Keratinocyte (primary cell): ENCODE results near the gene HMGN4. TPM values are rescaled to one million over a fixed set of nuclear protein-coding genes. Genes with fewer than 3 reads are reported as not detected.
"Not testable (repeated sequence)": the region's sequence is repeated elsewhere in the genome, so short reads cannot be mapped to it uniquely, and the experiment has no call there.

Experiments
- DNase-seq: peaks from one replicate; pipeline ENCODE4 v3.0.0-alpha.2; 2011; ENCODE audit warnings: low read depth, missing footprints, low spot score
- FAIRE-seq: peaks from 2 replicates; lab custom pipeline; 2011; peaks lifted over from hg19 to GRCh38; lab: Jason Lieb, UNC
- H2AFZ ChIP-seq: 2 replicates; pipeline ENCODE4 v1.6.0; 2012; ENCODE audit warnings: low read length, control low read depth, inconsistent platforms; ENCODE audit not compliant: control insufficient read depth
- H3K27ac ChIP-seq: 2 replicates; pipeline ENCODE4 v1.5.1; 2011; ENCODE audit warnings: low read length; ENCODE audit not compliant: control insufficient read depth, insufficient read depth
- H3K27me3 ChIP-seq: 3 replicates; pipeline ENCODE4 v1.6.0; 2011; ENCODE audit warnings: low read length; ENCODE audit not compliant: control insufficient read depth, insufficient read depth; ENCODE audit errors: extremely low read depth
- H3K36me3 ChIP-seq, 2 experiments: 2 replicates in 1 of 2; 3 replicates in 1 of 2; pipeline ENCODE4 v1.5.1; 2011; ENCODE audit warnings: low read length in 2 of 2, mild to moderate bottlenecking in 1 of 2; ENCODE audit not compliant: control insufficient read depth in 2 of 2, insufficient read depth in 2 of 2; ENCODE audit errors: extremely low read depth in 1 of 2
- H3K4me1 ChIP-seq: 3 replicates; pipeline ENCODE4 v1.5.1; 2011; ENCODE audit warnings: low read length; ENCODE audit not compliant: control insufficient read depth, insufficient read depth; ENCODE audit errors: extremely low read depth
- H3K4me2 ChIP-seq: 3 replicates; pipeline ENCODE4 v1.6.0; 2011; ENCODE audit warnings: low read depth, low read length; ENCODE audit not compliant: control insufficient read depth, insufficient read depth; ENCODE audit errors: extremely low read depth
- H3K4me3 ChIP-seq, 3 experiments: fragments of 200-600 bp in 1 of 3; sonication (generic) in 1 of 3; 2 replicates in 2 of 3; 3 replicates in 1 of 3; pipeline ENCODE4 v1.5.1; 2011 to 2016; ENCODE audit warnings: low read length in 3 of 3, mild to moderate bottlenecking in 3 of 3, control low read depth in 2 of 3, inconsistent platforms in 1 of 3, low read depth in 1 of 3, mixed read lengths in 1 of 3, mixed run types in 1 of 3, moderate library complexity in 1 of 3; ENCODE audit not compliant: control insufficient read depth in 2 of 3, insufficient read depth in 2 of 3; ENCODE audit errors: extremely low read depth in 1 of 3
- H3K79me2 ChIP-seq: 2 replicates; pipeline ENCODE4 v1.6.0; 2012; ENCODE audit warnings: low read length; ENCODE audit not compliant: control insufficient read depth, insufficient read depth
- H3K9ac ChIP-seq: 3 replicates; pipeline ENCODE4 v1.6.0; 2011; ENCODE audit warnings: low read length; ENCODE audit not compliant: control insufficient read depth, insufficient read depth; ENCODE audit errors: extremely low read depth
- H3K9me1 ChIP-seq: 3 replicates; pipeline ENCODE4 v1.6.0; 2011; ENCODE audit warnings: low read length; ENCODE audit not compliant: control insufficient read depth, insufficient read depth; ENCODE audit errors: extremely low read depth
- H3K9me3 ChIP-seq: 2 replicates; pipeline ENCODE4 v1.5.1; 2012; ENCODE audit warnings: low read depth, low read length; ENCODE audit not compliant: control insufficient read depth
- H4K20me1 ChIP-seq: 3 replicates; pipeline ENCODE4 v1.6.0; 2011; ENCODE audit warnings: low read length; ENCODE audit not compliant: control insufficient read depth, insufficient read depth; ENCODE audit errors: extremely low read depth
- CTCF ChIP-seq, 3 experiments: IDR thresholded peaks in 1 of 3; conservative IDR thresholded peaks in 1 of 3; optimal IDR thresholded peaks in 1 of 3; 2 replicates in 2 of 3; 3 replicates in 1 of 3; pipeline versions ENCODE3 to v1.5.1; 2011; ENCODE audit warnings: low read length in 3 of 3, mild to moderate bottlenecking in 3 of 3, moderate library complexity in 2 of 3, control low read depth in 1 of 3, inconsistent platforms in 1 of 3; ENCODE audit not compliant: insufficient read depth in 2 of 3; ENCODE audit errors: extremely low read depth in 1 of 3
- EZH2 ChIP-seq: IDR thresholded peaks from one replicate; pipeline ENCODE4 v1.6.1; 2012; ENCODE audit warnings: inconsistent platforms, mild to moderate bottlenecking, low read length, moderate library complexity
- dilution Hi-C: fragments of 300-500 bp; cut with MboI; formaldehyde crosslinking; loops from one replicate; pipeline ENCODE4 v1.7.0; 2020; ENCODE audit warnings: low sequenced_read_pairs; ENCODE audit not compliant: extremely low pct_ligation_motif_present
- polyA plus RNA-seq, 5 experiments: library from polyadenylated mRNA; depleted of rRNA in 3 of 5; stranded (reverse) in 3 of 5; stranded (forward) in 1 of 5; unstranded in 1 of 5; fragments of >200 nt; gene quantifications; 1 replicate in 1 of 5; 2 replicates in 3 of 5; 3 replicates in 1 of 5; pipeline versions ENCODE4 v1.2.1 to v1.2.3, GENCODE V29; 2011 to 2012; ENCODE audit warnings: missing spikeins in 2 of 5, low read depth in 1 of 5, low replicate concordance in 1 of 5

HMGN4 gene
- polyA plus RNA-seq, 1 donor (not counting 4 experiments of a cell fraction or from before 2014, with no cell fraction given): 62.6 TPM

GRCh38 chr6:26502626-26503025 is 35.5 kb upstream of the HMGN4 start:
- Histone ChIP-seq H3K4me3 (no peak overlapping the region), H3K9me3 (no peaks in the 10 kb centered on the region), H2AFZ (no peak overlapping the region), H4K20me1 (no peaks in the 10 kb centered on the region), H3K4me2 (no peak overlapping the region), H3K9ac (no peak overlapping the region), H3K36me3 (no peaks in the 10 kb centered on the region), H3K79me2 (no peaks in the 10 kb centered on the region), H3K4me1 (peaks cover 4% of the 10 kb centered on the region), H3K27me3 (peaks cover 25% of the 10 kb centered on the region), H3K27ac (no peak overlapping the region), H3K9me1 (no peaks in the 10 kb centered on the region)
- TF ChIP-seq EZH2 (no peak), CTCF (optimal IDR thresholded peaks at IDR 0.05 in 1 of 3, IDR thresholded peaks at IDR 0.05 in 1 of 3, conservative IDR thresholded peaks at IDR 0.05 in 1 of 3; ENCODE audit: extremely low read depth in 1 of 3, insufficient read depth in 2 of 3, low read length in 3 of 3) (no peak)
- dilution Hi-C loops: no loop called here
- no peak for FAIRE-seq
- DNase-seq: no peak

GRCh38 chr6:26507658-26508057 is 30.5 kb upstream of the HMGN4 start:
- FAIRE-seq: no peak
- Histone ChIP-seq H3K9me3 (no peaks in the 10 kb centered on the region), H3K36me3 (no peaks in the 10 kb centered on the region), H3K27ac (no peak overlapping the region), H2AFZ (no peak overlapping the region), H3K4me3 (no peak overlapping the region), H3K9ac (no peak overlapping the region), H3K79me2 (no peaks in the 10 kb centered on the region), H3K9me1 (no peaks in the 10 kb centered on the region), H3K4me1 (no peaks in the 10 kb centered on the region), H3K4me2 (no peak overlapping the region), H4K20me1 (no peaks in the 10 kb centered on the region), H3K27me3 (peaks cover 3% of the 10 kb centered on the region)
- dilution Hi-C loops: no loop called here
- TF ChIP-seq EZH2 (no peak), CTCF (optimal IDR thresholded peaks at IDR 0.05 in 1 of 3, IDR thresholded peaks at IDR 0.05 in 1 of 3, conservative IDR thresholded peaks at IDR 0.05 in 1 of 3; ENCODE audit: extremely low read depth in 1 of 3, insufficient read depth in 2 of 3, low read length in 3 of 3) (no peak)
- no peak for DNase-seq

GRCh38 chr6:26511033-26511432 is 27.1 kb upstream of the HMGN4 start:
- dilution Hi-C loops: not testable (repeated sequence)

More at GRCh38 chr6:26511033-26511432, 27.1 kb upstream of the HMGN4 start:
- H3K9me3 ChIP-seq, H3K4me1 ChIP-seq, H2AFZ ChIP-seq, H3K4me3 ChIP-seq, H3K9ac ChIP-seq, H3K4me2 ChIP-seq, H3K27ac ChIP-seq, FAIRE-seq, H3K36me3 ChIP-seq, H3K79me2 ChIP-seq, H3K9me1 ChIP-seq, DNase-seq, H3K27me3 ChIP-seq, H4K20me1 ChIP-seq: not testable (repeated sequence)
